Activated CD8-positive, alpha-beta T cell treated with anti-CD3 and anti-CD28 coated beads for 36 hours (primary cell): Measurements from ENCODE around the gene NFS1. TPM values are rescaled to one million over a fixed set of nuclear protein-coding genes. Genes with fewer than 3 reads are reported as not detected.
A peak's percentile ranks its signal among the peaks of the same experiment; 100 is the strongest.

ENCODE experiments used
- ATAC-seq: fragments of 200-7000 bp; cut with Tn5 transposase; one replicate; pipeline ENCODE4 v1.10.0; 2021; ENCODE audit warnings: mild to moderate bottlenecking, moderate library complexity
- CTCF ChIA-PET: fragments of 350-600 bp; sonication (Branson Sonifier 250); formaldehyde crosslinking; loops from one replicate; lab custom pipeline; 2021; ENCODE audit warnings: antibody characterized with exemption; lab: Charles Lee
- POLR2A ChIA-PET: fragments of 350-600 bp; sonication (Branson Sonifier 250); formaldehyde crosslinking; loops from one replicate; lab custom pipeline; 2021; ENCODE audit warnings: antibody characterized with exemption; lab: Charles Lee
- DNase-seq: peaks from one replicate; pipeline ENCODE4 v3.0.0-alpha.2; 2020
- H3K27ac Mint-ChIP-seq: one replicate; pipeline ENCODE4 v1.8.0; 2021; ENCODE audit warnings: mild to moderate bottlenecking, mixed read lengths
- H3K27me3 Mint-ChIP-seq: one replicate; pipeline ENCODE4 v1.8.0; 2021; ENCODE audit warnings: mixed read lengths
- H3K36me3 Mint-ChIP-seq: one replicate; pipeline ENCODE4 v1.8.0; 2021; ENCODE audit warnings: low read depth, mixed read lengths
- H3K4me1 Mint-ChIP-seq: one replicate; pipeline ENCODE4 v1.8.0; 2021; ENCODE audit warnings: low read depth, mixed read lengths
- H3K4me3 Mint-ChIP-seq: one replicate; pipeline ENCODE4 v1.8.0; 2021; ENCODE audit warnings: mild to moderate bottlenecking, moderate library complexity, mixed read lengths
- H3K9me3 Mint-ChIP-seq: one replicate; pipeline ENCODE4 v1.8.0; 2021; ENCODE audit warnings: mixed read lengths
- CTCF ChIP-seq: fragments of 200-600 bp; IDR thresholded peaks from one replicate; pipeline ENCODE4 v1.8.0; 2022; ENCODE audit warnings: antibody characterized with exemption, mild to moderate bottlenecking
- intact Hi-C: fragments of 100-400 bp; cut with micrococcal nuclease; formaldehyde crosslinking; loops from one replicate; pipeline ENCODE4 v1.10.0; 2022
- total RNA-seq, 2 experiments: library from RNA; stranded (reverse); gene quantifications; one replicate each; pipeline ENCODE4 v1.2.3, GENCODE V29; 2021

The NFS1 gene
- total RNA-seq, 2 experiments from 2014 or later, result 39.7 to 40.8 TPM

- Mint-ChIP-seq H3K4me1 (peaks cover 63% of the 10 kb centered on the region), H3K36me3 (peaks cover 73% of the 10 kb centered on the region), H3K27ac (peak overlapping the region; percentile 90), H3K9me3 (no peaks in the 10 kb centered on the region), H3K4me3 (peak overlapping the region; percentile 44), H3K27me3 (no peaks in the 10 kb centered on the region)
- DNase-seq, result no peak
- intact Hi-C loops, result no loop called here
- POLR2A ChIA-PET, result interaction anchor here (1.2 to 36.9 kb wide), 4 partner anchors 4 to 131 kb away, joined by 3 to 1214 read pairs (median 612); partner anchors contain the start of genes CPNE1, NFS1, RBM12 and RBM39
- no peak for TF ChIP-seq CTCF
- CTCF ChIA-PET, result interaction anchor here (1.2 to 1.8 kb wide), 4 partner anchors 8 to 110 kb away, joined by 3 to 6 read pairs (median 5); partner anchors contain the start of gene RBM39
- peak; percentile 76 for ATAC-seq
These were observed 12.5 kb upstream of the NFS1 start for GRCh38 chr20:35711588-35712209.

- peak overlapping the region; percentile 90 for H3K27ac Mint-ChIP-seq
- peaks cover 61% of the 10 kb centered on the region for H3K4me1 Mint-ChIP-seq
- intact Hi-C loops, result no loop called here
- no peaks in the 10 kb centered on the region for H3K9me3 Mint-ChIP-seq
- ATAC-seq (no peak), DNase-seq (no peak)
- H3K27me3 Mint-ChIP-seq, result no peaks in the 10 kb centered on the region
- ChIA-PET CTCF (interaction anchor here (1.2 to 1.8 kb wide), 4 partner anchors 9 to 110 kb away, joined by 3 to 6 read pairs (median 5); partner anchors contain the start of gene RBM39), POLR2A (interaction anchor here (1.2 to 36.9 kb wide), 5 partner anchors 5 to 132 kb away, joined by 3 to 1214 read pairs (median 10); partner anchors contain the start of genes CPNE1, NFS1, RBM12 and RBM39)
- H3K4me3 Mint-ChIP-seq, result peak overlapping the region; percentile 44
- TF ChIP-seq CTCF, result no peak
- peaks cover 73% of the 10 kb centered on the region for H3K36me3 Mint-ChIP-seq
These were observed 11.9 kb upstream of the NFS1 start for GRCh38 chr20:35710884-35711587.

- Mint-ChIP-seq H3K4me1 (peaks cover 53% of the 10 kb centered on the region), H3K4me3 (no peak overlapping the region), H3K36me3 (peaks cover 74% of the 10 kb centered on the region), H3K27ac (peak overlapping the region; percentile 90), H3K27me3 (no peaks in the 10 kb centered on the region), H3K9me3 (no peaks in the 10 kb centered on the region)
- POLR2A ChIA-PET, result interaction anchor here (1.0 to 36.9 kb wide), 5 partner anchors 6 to 106 kb away, joined by 3 to 1214 read pairs (median 10); partner anchors contain the start of genes CPNE1, NFS1, RBM12 and RBM39
- CTCF ChIA-PET, result interaction anchor here (1.5 kb wide), 1 partner anchor 11 kb away, joined by 5 read pairs; the partner anchor contains the start of genes NFS1 and ROMO1
- no peak for TF ChIP-seq CTCF
- DNase-seq, result no peak
- intact Hi-C loops, result no loop called here
- ATAC-seq, result no peak
These were observed 10.9 kb upstream of the NFS1 start for GRCh38 chr20:35710039-35710438.

GRCh38 chr20:35709259-35709658 is 10.1 kb upstream of the NFS1 start:
- H3K4me1 Mint-ChIP-seq, result peaks cover 50% of the 10 kb centered on the region
- DNase-seq (no peak), ATAC-seq (no peak)
- H3K27me3 Mint-ChIP-seq, result no peaks in the 10 kb centered on the region
- ChIA-PET POLR2A (interaction anchor here (1.0 to 36.9 kb wide), 3 partner anchors 6 to 251 kb away, joined by 3 to 1214 read pairs (median 1214); partner anchors contain the start of genes NFS1, RBM39 and ROMO1), CTCF (interaction anchor here (1.5 kb wide), 1 partner anchor 10 kb away, joined by 5 read pairs; the partner anchor contains the start of genes NFS1 and ROMO1)
- TF ChIP-seq CTCF, result no peak
- H3K9me3 Mint-ChIP-seq, result no peaks in the 10 kb centered on the region
- H3K27ac Mint-ChIP-seq, result peak overlapping the region; percentile 66
- peaks cover 79% of the 10 kb centered on the region for H3K36me3 Mint-ChIP-seq
- H3K4me3 Mint-ChIP-seq, result no peak overlapping the region
- intact Hi-C loops, result no loop called here
